Activated CD4-positive, alpha-beta T cell treated with anti-CD3 and anti-CD28 coated beads, Interleukin-2, amount 10 ng/mL, durations not matched to agents 7 days and 5 days (primary cell): Measurements from ENCODE around the gene ZNF490. TPM values are rescaled to one million over a fixed set of nuclear protein-coding genes. Genes with fewer than 3 reads are reported as not detected.
"Not testable (repeated sequence)": the region's sequence is repeated elsewhere in the genome, so short reads cannot be mapped to it uniquely, and the experiment has no call there.

Experiments
- CTCF ChIA-PET: fragments of 350-600 bp; sonication (Branson Sonifier 250); formaldehyde crosslinking; loops from one replicate; lab custom pipeline; 2021; ENCODE audit warnings: antibody characterized with exemption; lab: Charles Lee
- POLR2A ChIA-PET: fragments of 350-600 bp; sonication (Branson Sonifier 250); formaldehyde crosslinking; loops from one replicate; lab custom pipeline; 2021; ENCODE audit warnings: antibody characterized with exemption; lab: Charles Lee
- DNase-seq: peaks from one replicate; pipeline ENCODE4 v3.0.0-alpha.2; 2020
- H3K27ac Mint-ChIP-seq: one replicate; pipeline ENCODE4 v1.8.0; 2021; ENCODE audit warnings: mild to moderate bottlenecking, moderate library complexity, mixed read lengths
- H3K27me3 Mint-ChIP-seq: one replicate; pipeline ENCODE4 v1.8.0; 2021; ENCODE audit warnings: mixed read lengths
- H3K36me3 Mint-ChIP-seq: one replicate; pipeline ENCODE4 v1.8.0; 2021; ENCODE audit warnings: low read depth, mixed read lengths
- H3K4me1 Mint-ChIP-seq: one replicate; pipeline ENCODE4 v1.8.0; 2021; ENCODE audit warnings: mixed read lengths
- H3K4me3 Mint-ChIP-seq: one replicate; pipeline ENCODE4 v1.8.0; 2021; ENCODE audit warnings: mild to moderate bottlenecking, moderate library complexity, mixed read lengths
- H3K9me3 Mint-ChIP-seq: one replicate; pipeline ENCODE4 v1.8.0; 2021; ENCODE audit warnings: mixed read lengths
- total RNA-seq, 2 experiments: library from RNA; stranded (reverse); gene quantifications; one replicate each; pipeline ENCODE4 v1.2.3, GENCODE V29; 2021

ZNF490 gene
- total RNA-seq, 2 experiments from 2014 or later, result 15.1 to 15.8 TPM

- Mint-ChIP-seq H3K4me3 (no peak overlapping the region), H3K27me3 (no peaks in the 10 kb centered on the region), H3K36me3 (peaks cover 27% of the 10 kb centered on the region), H3K27ac (no peak overlapping the region), H3K4me1 (peaks cover 13% of the 10 kb centered on the region), H3K9me3 (no peaks in the 10 kb centered on the region)
- ChIA-PET CTCF (interaction anchor here (0.6 kb wide), 1 partner anchor 1680 kb away, joined by 3 read pairs; no protein-coding TSS in a partner anchor), POLR2A (no interaction called here)
- no peak for DNase-seq
These were observed 30.8 kb upstream of the ZNF490 start for GRCh38 chr19:12641456-12641855.

- ChIA-PET CTCF (interaction anchor here (0.6 to 1.8 kb wide), 13 partner anchors 11 to 93 kb away, joined by 3 to 11 read pairs (median 4); partner anchors contain the start of genes MAN2B1 and WDR83), POLR2A (interaction anchor here (0.8 kb wide), 1 partner anchor 41 kb away, joined by 3 read pairs; the partner anchor contains the start of gene DHPS)
- Mint-ChIP-seq H3K27me3 (no peaks in the 10 kb centered on the region), H3K4me1 (peaks cover 19% of the 10 kb centered on the region), H3K36me3 (peaks cover 24% of the 10 kb centered on the region), H3K9me3 (no peaks in the 10 kb centered on the region), H3K27ac (peak overlapping the region; percentile 86), H3K4me3 (peak overlapping the region; percentile 64)
- DNase-seq, result peak; percentile 84
These were observed 29.4 kb upstream of the ZNF490 start for GRCh38 chr19:12639901-12640613.

DNA sequence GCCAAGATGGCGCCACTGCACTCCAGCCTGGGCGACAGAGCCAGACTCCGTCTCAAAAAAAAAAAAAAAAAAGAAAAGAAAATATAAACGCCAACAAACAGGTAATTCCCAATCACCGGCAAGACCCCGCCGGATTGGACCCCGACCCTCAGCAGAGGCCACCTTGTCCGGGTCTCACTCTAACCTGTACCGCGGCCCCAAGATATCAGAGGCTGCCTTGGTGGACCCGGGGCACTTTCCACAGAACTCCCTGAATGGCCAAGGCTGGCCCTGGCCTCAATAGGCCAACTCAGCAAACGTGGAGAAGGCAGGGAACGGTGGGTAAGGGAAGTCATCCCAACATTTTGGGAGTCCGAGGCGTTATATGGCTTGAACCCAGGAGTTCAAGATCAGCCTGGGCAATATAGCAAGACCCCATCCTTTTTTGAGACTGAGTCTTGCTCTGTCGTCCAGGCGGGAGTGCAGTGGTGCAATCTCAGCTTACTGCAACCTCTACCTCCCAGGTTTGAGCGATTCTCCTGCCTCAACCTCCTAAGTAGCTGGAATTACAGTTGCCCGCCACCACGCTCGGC, 28.1 kb upstream of the ZNF490 start:
- no peaks in the 10 kb centered on the region for H3K27me3 Mint-ChIP-seq
- ChIA-PET POLR2A (interaction anchor here (0.6 kb wide), 1 partner anchor 143 kb away, joined by 3 read pairs; no protein-coding TSS in a partner anchor), CTCF (no interaction called here)
- DNase-seq, result no peak
- no peak overlapping the region for H3K4me3 Mint-ChIP-seq
- H3K36me3 Mint-ChIP-seq, result peaks cover 26% of the 10 kb centered on the region
- no peaks in the 10 kb centered on the region for H3K9me3 Mint-ChIP-seq
- no peak overlapping the region for H3K27ac Mint-ChIP-seq
- H3K4me1 Mint-ChIP-seq, result peaks cover 22% of the 10 kb centered on the region

DNA sequence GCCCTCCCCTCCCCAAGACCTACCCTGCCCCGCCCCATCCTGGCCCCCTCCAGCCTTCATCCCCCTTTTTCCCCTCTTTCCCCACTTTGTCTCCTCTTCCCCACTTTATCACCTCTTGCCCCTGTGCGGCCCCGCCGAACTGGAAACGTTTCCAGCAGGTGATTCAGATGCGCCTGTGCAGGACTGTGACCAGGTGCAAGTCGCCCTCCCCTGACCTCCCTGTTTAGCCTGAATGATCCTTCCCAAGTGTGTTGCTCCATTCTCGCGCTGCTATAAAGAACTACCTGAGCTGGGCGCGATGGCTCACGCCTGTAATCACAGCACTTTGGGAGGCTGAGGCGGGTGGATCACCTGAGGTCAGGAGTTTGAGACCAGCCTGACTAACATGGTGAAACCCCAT, 26.0 kb upstream of the ZNF490 start:
- Mint-ChIP-seq H3K36me3 (peaks cover 28% of the 10 kb centered on the region), H3K27ac (peak overlapping the region; percentile 19), H3K9me3 (peaks cover 3% of the 10 kb centered on the region), H3K27me3 (no peaks in the 10 kb centered on the region), H3K4me1 (peaks cover 22% of the 10 kb centered on the region), H3K4me3 (no peak overlapping the region)
- ChIA-PET CTCF (no interaction called here), POLR2A (no interaction called here)
- DNase-seq, result no peak

DNA sequence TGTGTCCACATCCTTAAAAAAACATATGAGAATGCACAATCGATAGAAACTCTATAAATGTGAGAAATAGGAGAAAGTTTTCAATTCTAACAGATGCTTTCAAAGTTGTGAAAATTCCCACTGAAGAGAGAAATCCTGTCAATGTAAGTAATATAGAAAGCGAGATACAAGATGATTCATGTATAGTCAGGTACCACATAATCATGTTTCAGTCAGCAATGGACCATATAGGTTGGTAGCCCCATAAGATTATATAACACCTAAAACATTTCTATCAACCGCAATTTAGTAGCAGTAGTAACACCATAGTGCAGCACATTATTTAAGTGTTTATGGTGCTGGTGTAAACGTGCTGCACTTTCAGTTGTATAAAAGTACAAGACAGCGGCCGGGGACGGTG, 18.6 kb upstream of the ZNF490 start:
- POLR2A ChIA-PET, result no interaction called here
- Mint-ChIP-seq H3K4me1 (no peaks in the 10 kb centered on the region), H3K27me3 (no peaks in the 10 kb centered on the region), H3K4me3 (no peak overlapping the region), H3K27ac (no peak overlapping the region), H3K9me3 (peaks cover 30% of the 10 kb centered on the region), H3K36me3 (peaks cover 79% of the 10 kb centered on the region)
- DNase-seq, result no peak
- CTCF ChIA-PET, result no interaction called here

GRCh38 chr19:12628040-12629022, 17.7 kb upstream of the ZNF490 start:
- H3K36me3 Mint-ChIP-seq, result peaks cover 78% of the 10 kb centered on the region
- ChIA-PET POLR2A (no interaction called here), CTCF (interaction anchor here (1.0 kb wide), 1 partner anchor 14 kb away, joined by 3 read pairs; no protein-coding TSS in a partner anchor)
- no peaks in the 10 kb centered on the region for H3K4me1 Mint-ChIP-seq
- no peak overlapping the region for H3K27ac Mint-ChIP-seq
- H3K9me3 Mint-ChIP-seq, result peaks cover 30% of the 10 kb centered on the region
- H3K4me3 Mint-ChIP-seq, result no peak overlapping the region
- no peaks in the 10 kb centered on the region for H3K27me3 Mint-ChIP-seq
- DNase-seq, result no peak

DNA sequence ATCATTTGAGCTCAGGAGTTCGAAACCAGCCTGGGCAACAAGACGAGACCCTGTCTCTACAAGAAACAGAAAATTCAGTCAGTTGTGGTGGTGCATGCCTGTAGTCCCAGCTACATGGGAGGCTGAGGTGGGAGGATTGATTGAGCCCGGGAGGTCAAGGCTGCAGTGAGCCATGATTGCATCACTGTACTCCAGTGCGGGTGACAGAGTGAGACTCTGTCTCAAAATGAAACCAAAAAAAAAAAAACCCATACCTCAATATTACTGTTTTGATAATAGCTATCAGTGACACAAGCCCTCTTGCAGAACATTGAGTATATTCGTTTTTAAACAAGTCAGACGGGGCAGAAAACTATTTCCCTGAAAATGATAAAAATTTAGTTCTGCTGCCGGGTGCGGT, 16.3 kb upstream of the ZNF490 start:
- POLR2A ChIA-PET, result no interaction called here
- no peak overlapping the region for H3K27ac Mint-ChIP-seq
- H3K27me3 Mint-ChIP-seq, result no peaks in the 10 kb centered on the region
- no peak overlapping the region for H3K4me3 Mint-ChIP-seq
- H3K36me3 Mint-ChIP-seq, result peaks cover 80% of the 10 kb centered on the region
- no peaks in the 10 kb centered on the region for H3K4me1 Mint-ChIP-seq
- DNase-seq, result no peak
- CTCF ChIA-PET, result interaction anchor here (1.3 kb wide), 2 partner anchors 13 to 23 kb away, joined by 3 to 4 read pairs; no protein-coding TSS in a partner anchor
- peaks cover 28% of the 10 kb centered on the region for H3K9me3 Mint-ChIP-seq

GRCh38 chr19:12623361-12624031, 12.9 kb upstream of the ZNF490 start:
- peaks cover 67% of the 10 kb centered on the region for H3K36me3 Mint-ChIP-seq
- POLR2A ChIA-PET, result no interaction called here

GRCh38 chr19:12621253-12622024, 10.8 kb upstream of the ZNF490 start:
- H3K4me3 Mint-ChIP-seq, POLR2A ChIA-PET, H3K9me3 Mint-ChIP-seq, CTCF ChIA-PET, H3K4me1 Mint-ChIP-seq, DNase-seq, H3K27me3 Mint-ChIP-seq, H3K27ac Mint-ChIP-seq: not testable (repeated sequence)
- peaks cover 58% of the 10 kb centered on the region for H3K36me3 Mint-ChIP-seq

More at GRCh38 chr19:12623361-12624031, 12.9 kb upstream of the ZNF490 start:
- no peak for DNase-seq
- no peaks in the 10 kb centered on the region for H3K27me3 Mint-ChIP-seq
- peaks cover 6% of the 10 kb centered on the region for H3K4me1 Mint-ChIP-seq
- H3K27ac Mint-ChIP-seq, result peak overlapping the region; percentile 9
- H3K9me3 Mint-ChIP-seq, result peaks cover 10% of the 10 kb centered on the region
- H3K4me3 Mint-ChIP-seq, result no peak overlapping the region
- CTCF ChIA-PET, result interaction anchor here (0.6 to 1.6 kb wide), 3 partner anchors 9 to 85 kb away, joined by 3 to 8 read pairs (median 5); no protein-coding TSS in a partner anchor

- POLR2A ChIA-PET, result no interaction called here
- H3K4me3 Mint-ChIP-seq, result no peak overlapping the region
- CTCF ChIA-PET, result interaction anchor here (0.6 to 0.7 kb wide), 3 partner anchors 13 to 273 kb away, joined by 3 read pairs; partner anchors contain the start of gene GCDH
- H3K9me3 Mint-ChIP-seq, result peaks cover 3% of the 10 kb centered on the region
- no peak overlapping the region for H3K27ac Mint-ChIP-seq
- peaks cover 55% of the 10 kb centered on the region for H3K36me3 Mint-ChIP-seq
- H3K4me1 Mint-ChIP-seq, result peaks cover 32% of the 10 kb centered on the region
- H3K27me3 Mint-ChIP-seq, result no peaks in the 10 kb centered on the region
- DNase-seq, result no peak
These were observed 7.0 kb upstream of the ZNF490 start for GRCh38 chr19:12617646-12618045.

- ChIA-PET POLR2A (interaction anchor here (0.6 to 1.5 kb wide), 2 partner anchors 24 to 180 kb away, joined by 3 to 6 read pairs; partner anchors contain the start of gene JUNB), CTCF (interaction anchor here (1.3 kb wide), 1 partner anchor 50 kb away, joined by 3 read pairs; no protein-coding TSS in a partner anchor)
- peak overlapping the region; percentile 100 for H3K27ac Mint-ChIP-seq
- peak overlapping the region; percentile 100 for H3K4me3 Mint-ChIP-seq
- peak; percentile 12 for DNase-seq
- H3K36me3 Mint-ChIP-seq, result peaks cover 40% of the 10 kb centered on the region
- no peaks in the 10 kb centered on the region for H3K27me3 Mint-ChIP-seq
- H3K9me3 Mint-ChIP-seq, result peaks cover 3% of the 10 kb centered on the region
- H3K4me1 Mint-ChIP-seq, result peaks cover 39% of the 10 kb centered on the region
These were observed 717 bp upstream of the ZNF490 start for GRCh38 chr19:12611361-12611699.
